ENCODE data around the gene C2orf81.

The C2orf81 gene

DNA sequence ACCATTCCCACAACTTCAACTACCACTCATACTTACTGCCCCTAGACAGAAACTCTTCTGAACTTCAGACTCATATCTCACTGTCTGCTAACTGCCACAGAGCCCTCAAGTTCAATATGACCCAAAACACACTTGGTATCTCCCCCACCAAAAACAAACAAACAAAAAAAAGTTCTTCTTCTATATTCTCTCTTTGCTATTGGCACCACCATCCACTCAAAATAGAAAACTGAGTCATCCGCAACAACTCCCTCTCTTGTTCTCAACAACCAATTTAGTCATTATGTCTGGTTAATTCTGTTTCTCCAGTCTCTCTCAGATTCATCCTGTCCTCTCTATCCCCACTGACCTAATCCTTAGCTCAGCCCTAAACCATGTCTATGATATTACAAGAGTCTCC lies 34.1 kb downstream of the C2orf81 start:
- no peak for DNase-seq

DNA sequence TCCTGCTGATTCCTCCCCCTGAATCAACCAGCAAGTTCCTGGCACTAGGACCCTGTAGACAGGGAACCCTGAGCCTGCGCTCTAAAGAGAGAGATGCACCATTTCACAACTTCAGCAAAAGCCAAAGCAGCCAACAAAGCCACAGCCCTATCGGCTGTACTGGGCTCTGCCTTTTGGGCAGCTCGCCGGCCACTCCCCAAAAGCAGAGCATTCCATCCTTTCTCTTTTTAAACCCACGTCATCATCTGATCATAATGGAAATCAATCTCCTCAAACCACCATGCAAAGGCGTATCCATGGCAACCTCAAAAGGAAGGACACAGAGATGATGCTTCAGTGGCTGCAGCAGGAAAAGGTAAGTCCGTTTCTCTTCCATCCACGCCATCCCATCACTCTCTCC lies 36.0 kb downstream of the C2orf81 start:
- no peak for DNase-seq

DNA sequence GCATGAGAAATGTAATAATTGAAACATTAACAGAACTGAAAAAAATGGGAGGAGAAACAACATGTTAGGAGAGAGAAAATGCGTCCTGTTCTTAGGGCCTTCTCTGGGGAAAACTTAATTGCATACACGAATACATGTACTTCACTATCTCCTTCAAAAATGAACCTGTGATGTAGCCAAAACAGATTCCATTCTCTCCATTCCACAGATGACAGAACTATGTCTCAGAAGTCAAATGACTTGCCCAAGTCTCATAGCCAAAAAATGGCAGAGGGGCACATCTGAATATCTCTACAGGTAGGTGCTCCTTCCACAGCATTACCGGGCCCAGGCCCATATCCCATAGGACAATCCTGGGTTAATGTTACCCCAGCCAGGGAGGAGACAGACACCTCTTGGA lies 37.4 kb downstream of the C2orf81 start:
- DNase-seq: no peak

DNA sequence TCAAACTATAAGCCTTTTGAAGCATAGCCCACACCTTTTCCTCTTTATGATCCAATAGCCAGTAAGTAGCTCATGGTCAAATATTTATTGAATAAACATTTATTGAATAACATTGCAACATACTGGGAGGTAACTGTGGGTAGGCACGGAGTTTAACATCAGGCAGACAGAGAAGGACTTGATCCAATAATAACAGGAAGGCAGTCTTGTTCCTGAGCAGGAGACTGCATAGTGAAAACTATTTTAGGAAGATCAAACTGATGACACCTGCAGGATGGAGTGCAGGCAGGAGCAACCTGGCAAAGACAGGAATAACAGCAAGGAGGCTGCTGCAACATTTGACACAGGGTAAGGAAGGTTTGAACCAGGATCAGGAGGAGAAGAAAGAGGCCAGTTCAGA lies 38.2 kb downstream of the C2orf81 start:
- DNase-seq: no peak

DNA sequence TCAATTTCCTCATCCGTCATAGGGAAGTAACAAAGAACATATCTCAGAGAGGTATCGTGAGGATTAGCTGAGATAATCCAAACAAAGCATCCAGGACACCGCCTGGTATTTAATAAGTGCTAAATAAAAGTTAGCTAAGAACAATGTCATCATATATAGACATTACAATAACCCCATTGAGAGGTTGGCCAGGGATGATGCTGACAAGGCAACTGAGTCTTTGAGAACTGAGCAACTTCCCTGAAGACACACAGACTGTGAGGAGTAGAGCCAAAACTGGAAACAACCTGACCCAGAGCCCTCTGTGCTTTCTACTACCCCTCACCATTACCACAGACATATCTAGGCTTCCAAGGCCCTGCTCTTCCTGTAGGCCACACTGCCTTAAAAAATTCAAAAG lies 39.7 kb downstream of the C2orf81 start:
- DNase-seq: no peak

DNA sequence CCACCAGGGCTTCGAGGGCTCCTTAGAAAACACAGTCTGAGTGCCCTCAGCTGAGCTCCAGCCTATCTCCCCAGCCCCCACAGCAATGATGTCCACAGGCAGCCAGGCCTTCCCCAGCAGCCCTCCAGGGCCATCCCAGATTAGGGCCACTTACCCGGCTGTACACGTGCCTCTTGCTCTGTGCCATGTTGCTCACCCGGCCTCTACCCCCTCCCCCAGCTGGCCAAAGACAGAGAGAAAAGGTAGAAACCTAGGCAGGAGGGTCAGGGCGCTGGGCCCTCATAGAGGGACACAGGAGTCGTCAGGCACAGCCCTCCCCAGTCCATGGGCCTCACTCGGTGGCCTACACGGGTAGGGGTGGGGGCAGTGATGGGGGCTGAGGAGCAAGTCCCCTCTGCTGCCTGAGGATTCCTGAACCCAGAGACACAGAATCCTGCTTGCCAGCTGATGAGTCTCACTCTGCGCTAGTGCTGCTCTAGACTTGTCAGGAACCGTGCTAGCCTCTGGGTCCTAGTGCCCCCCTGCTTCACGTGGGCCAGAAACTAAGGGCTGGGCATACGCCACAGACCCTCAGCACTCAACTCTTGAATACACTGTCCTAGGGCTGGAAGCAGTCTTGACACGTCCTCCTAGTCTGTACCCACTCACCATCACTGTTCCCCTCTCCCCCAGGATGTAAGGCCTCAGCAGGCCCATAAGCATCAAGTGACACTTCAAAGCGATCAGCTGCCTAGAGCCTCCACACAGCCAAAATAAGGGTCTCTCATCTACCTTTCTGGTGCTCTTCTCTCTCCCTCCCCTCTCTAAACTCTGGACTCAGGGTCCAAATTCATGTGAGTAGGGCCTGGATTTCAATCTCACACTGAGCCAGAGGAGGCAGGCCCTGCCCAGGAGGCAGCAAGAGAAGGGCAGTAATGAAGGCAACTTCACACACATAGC lies 41.3 kb downstream of the C2orf81 start, which contains the start of gene DCTN1:
DCTN1 (minus strand) TSS at position 461 of the 939 bp plus-strand sequence; CDS start at position 187, 274 bp downstream.
- no peak for DNase-seq

DNA sequence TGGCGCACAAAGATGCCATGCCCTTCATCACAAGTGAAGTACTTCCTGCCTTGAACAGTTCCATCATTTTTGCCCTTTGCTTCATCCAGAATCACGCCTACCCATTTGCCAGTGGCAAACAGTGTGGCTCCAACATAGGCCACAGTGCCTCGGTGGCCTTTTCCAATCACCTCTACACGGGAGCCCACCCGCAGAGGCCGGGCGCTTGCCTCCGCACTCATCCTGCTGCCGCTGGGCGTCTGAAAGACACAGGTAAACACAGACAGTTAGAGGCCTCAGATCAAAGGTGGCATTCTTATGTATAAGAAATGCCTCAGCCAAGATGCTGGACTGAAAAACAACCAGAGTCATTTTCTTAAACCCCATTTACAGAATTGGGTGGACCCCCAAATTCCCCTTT lies 43.4 kb downstream of the C2orf81 start:
- no peak for DNase-seq

DNA sequence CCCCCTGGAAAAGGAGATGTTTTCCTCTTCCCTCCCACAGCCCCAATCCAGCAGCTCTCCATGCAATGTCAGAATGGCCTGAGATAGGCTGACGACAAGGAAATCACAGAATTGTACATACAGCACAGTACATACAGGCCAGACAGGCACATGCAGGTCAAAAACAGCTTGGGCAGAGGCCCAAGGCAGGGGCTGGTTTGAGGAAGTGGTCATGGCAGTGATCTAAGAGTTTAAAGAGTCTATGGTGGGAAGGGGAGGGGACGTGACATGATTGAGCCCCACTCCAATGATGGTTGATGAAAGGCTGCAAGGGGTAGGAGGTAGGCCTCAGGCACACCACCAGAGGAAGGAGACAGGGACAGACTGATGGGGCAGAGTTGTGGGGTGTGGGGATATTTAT lies 45.6 kb downstream of the C2orf81 start:
- no peak for DNase-seq

DNA sequence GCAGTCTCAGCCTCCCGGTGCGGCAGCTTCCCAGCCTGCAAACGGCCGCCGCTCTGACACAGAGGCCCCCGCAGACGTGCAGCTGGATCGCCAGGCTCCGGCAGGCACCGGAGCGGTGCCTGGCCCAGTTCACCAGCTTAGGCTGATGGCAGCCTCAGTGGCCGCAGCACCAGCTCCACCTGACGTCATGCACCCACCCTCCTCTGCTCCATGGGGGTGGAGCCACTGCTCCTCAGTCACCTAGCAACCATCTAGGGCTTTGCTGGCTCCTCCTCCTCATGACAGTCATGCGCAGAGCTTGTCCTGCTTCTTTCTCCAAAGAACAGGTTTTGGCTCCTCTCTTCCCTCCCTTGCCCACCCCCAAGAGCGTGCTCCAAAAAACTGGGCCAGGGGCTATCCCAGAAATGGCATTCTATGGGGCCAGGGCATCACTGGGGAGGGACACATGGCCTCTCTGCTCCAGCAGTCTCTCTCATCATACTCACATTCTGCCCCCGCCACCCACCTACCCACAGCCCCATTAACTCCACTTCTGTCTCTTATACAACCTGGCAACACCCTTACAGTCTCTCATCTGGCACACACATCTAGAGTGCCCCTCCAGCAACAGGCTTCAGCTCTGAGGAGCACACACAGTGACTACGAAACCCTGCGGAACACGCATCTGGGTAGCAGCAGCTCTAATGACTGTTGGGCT lies 46.8 kb downstream of the C2orf81 start:
- DNase-seq: no peak

DNA sequence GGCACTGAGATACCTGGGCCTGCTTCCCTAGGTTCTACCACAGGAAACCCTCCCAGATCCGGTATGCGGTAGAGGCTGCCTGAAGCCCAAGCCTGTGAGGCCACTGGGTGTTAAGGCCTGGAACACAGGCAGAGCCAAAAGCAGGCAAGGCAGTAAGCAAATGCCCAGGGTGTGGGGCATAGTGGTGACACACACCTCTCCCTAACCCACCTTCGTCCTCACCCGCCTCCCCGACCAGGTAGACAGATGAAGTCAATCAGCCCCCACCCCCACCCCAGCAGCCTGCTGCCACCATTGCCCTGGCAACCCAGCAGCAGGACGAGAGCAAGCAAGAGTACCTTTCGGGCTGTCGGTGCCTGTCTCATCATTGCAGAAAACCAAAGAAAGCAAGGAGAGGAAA lies 47.4 kb downstream of the C2orf81 start:
- no peak for DNase-seq

DNA sequence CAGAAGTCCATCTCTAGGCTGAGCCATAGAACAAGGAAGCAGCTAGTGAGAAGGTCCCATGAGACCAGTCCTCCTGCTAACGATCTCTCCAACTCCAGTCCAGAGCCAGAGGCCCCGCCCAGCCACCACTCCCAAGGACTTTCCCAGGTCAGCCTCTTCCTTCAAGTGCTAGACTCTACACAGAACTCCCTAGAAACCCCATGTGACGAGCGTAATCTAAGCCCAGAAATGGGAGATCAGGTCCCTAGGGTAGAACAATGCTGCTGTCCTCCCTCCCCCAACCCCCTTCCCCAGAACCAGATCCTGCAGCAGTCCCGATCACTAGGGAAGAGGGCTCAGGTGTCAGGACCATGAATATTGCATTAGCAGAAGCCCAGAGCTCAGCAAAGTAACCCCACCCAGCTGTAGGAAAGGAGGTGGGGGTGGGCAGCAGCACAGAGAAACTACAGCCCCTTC lies 48.2 kb downstream of the C2orf81 start:
- DNase-seq: no peak

DNA sequence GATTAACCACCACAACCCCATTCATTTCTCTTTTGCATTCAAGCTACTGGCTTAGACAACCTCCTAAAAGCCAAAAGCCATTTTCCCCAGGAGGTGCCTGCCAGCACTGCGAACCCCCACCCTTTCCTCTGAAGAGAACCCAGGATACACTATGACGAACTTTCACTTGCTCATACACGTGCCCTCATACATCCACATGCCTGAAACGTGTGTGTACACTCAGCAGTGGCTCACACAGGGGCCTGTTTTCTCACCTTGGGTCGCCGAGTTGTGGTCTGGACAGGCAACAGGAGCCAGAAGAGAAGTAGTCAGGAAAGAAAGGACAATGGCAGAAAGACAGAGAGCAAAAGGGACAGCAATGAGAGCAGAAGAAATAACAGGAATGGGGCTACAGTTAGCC lies 48.7 kb downstream of the C2orf81 start:
- DNase-seq: no peak

DNA sequence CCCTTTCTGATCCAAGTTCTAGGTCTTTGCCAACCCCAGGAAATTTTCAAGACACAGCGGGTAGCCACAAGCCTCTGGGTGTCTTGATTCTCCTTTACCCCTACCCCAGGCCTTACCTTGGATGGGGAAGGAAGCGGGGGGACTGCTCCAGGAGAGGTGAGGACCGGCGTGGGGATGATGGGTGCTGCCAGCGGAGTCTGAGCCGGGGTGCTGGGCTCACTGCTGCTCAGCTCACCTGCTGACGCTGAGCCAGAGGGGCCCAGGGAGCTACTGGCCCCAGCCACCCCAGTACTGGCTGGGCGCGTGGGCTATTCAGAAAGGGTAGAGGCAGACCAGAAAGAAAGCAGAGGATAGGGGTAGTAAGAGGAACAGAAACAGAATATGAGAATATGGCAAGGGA lies 50.0 kb downstream of the C2orf81 start:
- DNase-seq: no peak

DNA sequence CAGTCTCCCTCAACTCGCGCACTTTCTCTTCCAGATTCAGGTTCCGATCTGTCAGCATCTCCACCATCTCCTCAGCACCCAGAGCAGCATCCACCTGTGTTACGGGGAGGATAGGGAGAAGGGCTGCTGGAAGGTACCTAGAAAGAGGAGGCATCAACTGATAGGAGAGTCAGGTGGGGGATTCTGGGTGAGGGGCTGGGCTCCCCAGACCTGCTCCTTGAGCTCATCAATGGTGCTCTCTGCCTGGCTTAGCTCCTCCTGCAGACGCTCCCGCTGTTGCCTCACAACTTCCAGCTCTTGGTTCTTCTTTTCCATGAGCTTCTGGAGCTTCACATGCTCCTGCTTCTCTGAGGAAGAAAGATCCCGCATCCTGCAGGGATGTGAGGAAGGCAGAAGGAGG lies 51.4 kb downstream of the C2orf81 start:
- no peak for DNase-seq

DNA sequence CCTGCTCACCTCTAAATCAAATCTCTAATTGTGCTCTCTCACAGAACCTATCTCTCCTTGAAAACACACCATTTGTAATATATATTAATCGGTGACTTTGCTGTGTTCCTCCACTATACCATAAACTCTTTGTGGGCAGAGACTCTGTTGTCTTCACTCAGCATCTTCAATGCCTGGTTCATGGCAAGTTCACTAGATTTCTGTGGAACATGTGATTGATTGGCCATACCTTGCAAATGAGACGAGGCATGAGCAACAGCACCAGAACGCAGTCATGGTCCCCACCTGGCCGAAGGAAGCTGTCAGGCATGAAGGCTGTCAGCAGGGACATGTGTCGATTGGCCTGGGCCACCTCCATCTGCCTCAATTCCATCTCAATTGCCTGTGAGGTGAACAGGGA lies 52.9 kb downstream of the C2orf81 start:
- no peak for DNase-seq

DNA sequence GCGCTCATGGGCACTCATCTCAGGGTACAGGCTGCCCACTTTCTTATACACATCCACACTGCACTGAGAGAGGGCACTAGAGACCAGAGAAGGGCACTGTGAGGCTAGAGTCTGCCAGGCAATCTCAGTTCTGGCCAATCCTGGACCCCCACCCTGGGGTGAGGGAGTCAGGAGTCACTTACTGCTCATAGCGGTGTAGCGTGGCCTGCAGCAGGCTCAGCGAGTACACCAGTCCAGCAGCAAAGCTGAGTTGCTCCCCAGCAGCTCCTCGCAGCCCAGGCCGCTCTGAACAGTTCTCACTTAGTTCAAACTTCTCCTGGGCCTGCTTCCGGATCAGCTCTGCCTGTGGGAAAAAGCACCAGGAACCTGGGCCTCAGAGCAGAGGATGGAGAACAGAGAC lies 53.6 kb downstream of the C2orf81 start:
- no peak for DNase-seq

DNA sequence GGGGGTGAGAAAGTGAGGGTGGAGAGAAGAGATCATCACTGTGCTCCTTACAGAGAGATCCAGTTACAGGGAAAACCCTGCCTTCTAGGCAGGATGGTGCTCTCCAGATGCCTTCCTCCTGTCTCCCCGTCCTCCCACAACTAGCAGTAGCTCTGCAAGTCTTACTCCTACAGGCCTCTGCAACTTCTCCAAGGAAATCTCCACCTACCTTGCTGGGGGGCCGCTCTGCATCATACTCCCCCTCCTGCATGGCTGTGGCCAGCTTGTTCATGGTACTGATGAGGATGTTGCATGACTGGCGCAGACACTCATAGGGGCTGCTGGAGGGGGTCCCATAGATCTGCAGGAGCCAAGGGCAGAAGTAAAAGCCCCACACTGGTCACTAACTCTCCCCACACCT lies 55.4 kb downstream of the C2orf81 start:
- no peak for DNase-seq

DNA sequence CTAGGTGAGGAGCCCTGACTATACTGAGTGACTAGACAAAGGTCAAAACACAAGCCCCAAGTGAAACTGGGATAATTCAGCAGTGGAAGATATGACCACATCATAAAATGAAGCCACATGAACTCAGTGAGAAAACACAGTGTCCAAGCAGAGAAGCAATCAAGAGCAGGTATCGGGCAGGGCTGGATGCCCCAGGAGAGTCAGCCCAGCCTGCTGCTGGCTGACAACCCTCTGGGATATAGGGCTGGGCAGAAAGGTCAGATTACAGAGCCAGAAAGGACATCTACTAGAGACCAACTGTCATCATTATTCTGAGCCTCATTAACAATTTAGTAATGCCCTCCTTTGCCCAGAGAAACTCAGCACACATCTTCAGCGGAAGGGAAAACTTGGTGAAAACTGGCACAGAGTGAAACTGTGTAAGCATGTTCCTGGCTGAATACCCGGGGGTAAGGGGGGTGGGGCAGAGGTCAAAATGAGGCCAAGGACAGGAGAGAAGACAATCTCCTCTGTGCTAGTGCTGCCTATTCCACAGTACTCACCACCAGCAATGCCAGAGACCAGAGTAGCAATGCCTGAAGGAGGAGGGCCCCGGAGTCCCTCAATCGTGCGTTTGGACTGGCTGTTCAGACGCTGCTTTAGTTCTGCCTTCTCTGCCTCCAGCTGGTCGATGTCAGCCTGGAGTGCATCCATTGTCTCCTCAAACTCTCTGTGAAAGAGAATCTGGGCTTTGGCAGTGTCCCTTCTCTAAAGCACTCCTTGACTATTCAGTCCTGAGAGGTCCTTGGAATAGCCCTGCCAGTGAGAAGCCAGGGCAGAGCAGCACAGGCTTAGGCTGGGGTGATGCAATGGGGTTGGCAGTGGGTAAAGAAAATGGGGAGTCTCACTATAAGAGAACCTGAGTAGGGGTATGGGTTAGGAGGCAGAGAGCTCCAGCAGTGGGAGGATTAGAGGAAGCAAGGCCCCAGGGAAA lies 56.6 kb downstream of the C2orf81 start:
- no peak for DNase-seq
